GM12878 (cell line): ENCODE measurements around the gene TBCB. TPM values are rescaled to one million over a fixed set of nuclear protein-coding genes. Genes with fewer than 3 reads are reported as not detected.

ENCODE experiments used
- ATAC-seq: fragments of 200-7000 bp; cut with Tn5 transposase; 3 replicates; pipeline ENCODE4 v1.9.1; 2020; ENCODE audit warnings: mild to moderate bottlenecking, moderate library complexity
- BruUV-seq: library from RNA; stranded (reverse); fragments of 400-500 nt; replicated peaks from 2 replicates; lab custom pipeline; 2021; lab: Mats Ljungman, UMichigan
- CTCF ChIA-PET: fragments of 300-600 bp; sonication (Branson Sonifier 250); formaldehyde crosslinking; extraction: SDS; loops from one replicate; lab custom pipeline; 2021; ENCODE audit warnings: inconsistent platforms; lab: Yijun Ruan, JAX
- POLR2A ChIA-PET: fragments of 350-600 bp; formaldehyde crosslinking; extraction: SDS; loops from one replicate; lab custom pipeline; 2021; ENCODE audit warnings: inconsistent platforms; lab: Charles Lee
- RAD21 ChIA-PET: fragments of 300-600 bp; sonication (Branson Sonifier 250); formaldehyde crosslinking; loops from one replicate; lab custom pipeline; 2023; ENCODE audit warnings: antibody characterized with exemption; ENCODE audit not compliant: unreplicated experiment; lab: Charles Lee
- SMC1A ChIA-PET: fragments of 300-600 bp; sonication (Branson Sonifier 250); formaldehyde crosslinking; loops from one replicate; lab custom pipeline; 2023; ENCODE audit not compliant: unreplicated experiment, uncharacterized antibody; lab: Charles Lee
- DNase-seq: peaks from one replicate; pipeline ENCODE4 v3.0.0-alpha.2; 2011; ENCODE audit warnings: low read depth, low spot score
- FAIRE-seq: peaks from 3 replicates; lab custom pipeline; 2011; peaks lifted over from hg19 to GRCh38; lab: Jason Lieb, UNC
- H2AFZ ChIP-seq: 2 replicates; pipeline ENCODE4 v1.6.0; 2011; ENCODE audit warnings: low read depth, low read length, control low read depth; ENCODE audit not compliant: control insufficient read depth
- H3K27ac ChIP-seq: 2 replicates; pipeline ENCODE4 v1.5.1; 2011; ENCODE audit warnings: control low read depth; ENCODE audit not compliant: control insufficient read depth, insufficient read depth
- H3K27me3 ChIP-seq, 2 experiments: replicated peaks in 1 of 2; 2 replicates each; pipeline versions ENCODE4 v1.6.0 to v1.6.1; 2011; ENCODE audit warnings: low read length in 1 of 2; ENCODE audit not compliant: control insufficient read depth in 2 of 2, insufficient read depth in 2 of 2
- H3K36me3 ChIP-seq, 2 experiments: 2 replicates each; pipeline ENCODE4 v1.5.1; 2011; ENCODE audit warnings: low read length in 1 of 2; ENCODE audit not compliant: control insufficient read depth in 2 of 2, insufficient read depth in 2 of 2
- H3K4me1 ChIP-seq: 2 replicates; pipeline ENCODE4 v1.6.1; 2011; ENCODE audit warnings: mild to moderate bottlenecking, low read length, moderate library complexity, mixed read lengths; ENCODE audit not compliant: control insufficient read depth, insufficient read depth
- H3K4me2 ChIP-seq: 2 replicates; pipeline ENCODE4 v1.6.0; 2011; ENCODE audit warnings: control low read depth; ENCODE audit not compliant: control insufficient read depth, insufficient read depth
- H3K4me3 ChIP-seq: fragments of 200-600 bp; sonication (generic); 2 replicates; pipeline ENCODE4 v1.5.1; 2016
- H3K79me2 ChIP-seq: 2 replicates; pipeline ENCODE4 v1.6.0; 2011; ENCODE audit warnings: low read length; ENCODE audit not compliant: control insufficient read depth, insufficient read depth
- H3K9ac ChIP-seq: 2 replicates; pipeline ENCODE4 v1.8.0; 2011; ENCODE audit warnings: low read length, control low read depth, mixed read lengths; ENCODE audit not compliant: control insufficient read depth, insufficient read depth
- H3K9me3 ChIP-seq: replicated peaks from 3 replicates; pipeline ENCODE4 v1.5.1; 2011; ENCODE audit warnings: mild to moderate bottlenecking, low read length; ENCODE audit not compliant: control insufficient read depth, insufficient read depth
- H4K20me1 ChIP-seq: 2 replicates; pipeline ENCODE4 v1.6.0; 2011; ENCODE audit not compliant: control insufficient read depth, insufficient read depth
- CBX3 ChIP-seq: fragments of 200-600 bp; sonication (generic); IDR thresholded peaks from 2 replicates; pipeline ENCODE4 v1.6.1; 2016; ENCODE audit warnings: low read depth, borderline replicate concordance
- E4F1 ChIP-seq: fragments of 450-650 bp; IDR thresholded peaks from 2 replicates; pipeline ENCODE4 v1.6.1; 2018; ENCODE audit warnings: borderline replicate concordance, mild to moderate bottlenecking; ENCODE audit not compliant: partially characterized antibody
- FOXK2 ChIP-seq: fragments of 450-650 bp; IDR thresholded peaks from 2 replicates; pipeline ENCODE4 v1.6.1; 2017; ENCODE audit warnings: mild to moderate bottlenecking, moderate library complexity
- HDGF ChIP-seq: fragments of 450-650 bp; IDR thresholded peaks from 2 replicates; pipeline ENCODE4 v1.6.1; 2016; ENCODE audit warnings: antibody characterized with exemption
- JUND ChIP-seq: IDR thresholded peaks from 2 replicates; pipeline ENCODE4 v1.6.1; 2012; ENCODE audit warnings: low read depth, mild to moderate bottlenecking, low read length, improper control_type of control experiment, moderate library complexity
- PML ChIP-seq: IDR thresholded peaks from 2 replicates; pipeline ENCODE4 v1.6.1; 2012; ENCODE audit warnings: low read length, inconsistent platforms
- SKIL ChIP-seq: fragments of 450-650 bp; IDR thresholded peaks from 2 replicates; pipeline ENCODE4 v1.6.1; 2017; ENCODE audit warnings: mild to moderate bottlenecking, low read depth, inconsistent platforms; ENCODE audit not compliant: poor library complexity, severe bottlenecking
- SREBF2 ChIP-seq: IDR thresholded peaks from 2 replicates; pipeline ENCODE4 v1.6.1; 2012; ENCODE audit warnings: mild to moderate bottlenecking, low read length
- SRF ChIP-seq, 2 experiments: IDR thresholded peaks; 2 replicates each; pipeline ENCODE4 v1.6.1; 2011; ENCODE audit warnings: low read depth in 2 of 2, low read length in 2 of 2, mild to moderate bottlenecking in 1 of 2, moderate library complexity in 1 of 2
- TAF1 ChIP-seq: IDR thresholded peaks from 2 replicates; pipeline ENCODE4 v1.6.1; 2011; ENCODE audit warnings: mild to moderate bottlenecking, low read depth, low read length, borderline replicate concordance
- WGBS: methylation state at CpG from one replicate; pipeline ENCODE4 v1.1.6; 2016; ENCODE audit warnings: low lambda C conversion rate; ENCODE audit not compliant: insufficient replicate concordance, insufficient coverage; ENCODE audit errors: missing lambda C conversion rate; 5-methylcytosine and 5-hydroxymethylcytosine counted together
- in situ Hi-C: fragments of 300-500 bp; cut with MboI; formaldehyde crosslinking; loops from 9 replicates; pipeline ENCODE4 v1.14.3; 2018; ENCODE audit warnings: mixed read lengths
- intact Hi-C: fragments of 100-400 bp; cut with micrococcal nuclease; formaldehyde crosslinking; loops from one replicate; pipeline ENCODE4 v1.14.2; 2022; ENCODE audit not compliant: unreplicated experiment
- polyA plus RNA-seq, 11 experiments: library from polyadenylated mRNA; depleted of rRNA in 4 of 11; unstranded in 6 of 11; stranded (reverse) in 5 of 11; fragments of >200 nt; fragmentation: Nextera tagmentation in 4 of 11; fragmentation: Illumina TruSeq in 1 of 11; extraction: Ambion mirVana in 4 of 11; extraction: Trizol in 1 of 11; gene quantifications; 1 replicate in 1 of 11; 2 replicates in 10 of 11; pipeline versions ENCODE4 v1.2.1 to v1.2.3, GENCODE V29; 2011 to 2016; ENCODE audit warnings: inconsistent platforms in 2 of 11, missing spikeins in 2 of 11, low read depth in 1 of 11
- total RNA-seq, 4 experiments: library from RNA; depleted of rRNA in 3 of 4; stranded (reverse); fragments of >200 nt in 3 of 4; fragmentation: Illumina TruSeq in 1 of 4; extraction: Trizol in 1 of 4; gene quantifications; 2 replicates each; pipeline versions ENCODE4 v1.2.1 to v1.2.3, GENCODE V29; 2013 to 2021
- TF ChIP-seq, protein P1 (sequence below): fragments of 450-650 bp; IDR thresholded peaks from 2 replicates; pipeline ENCODE4 v1.6.1; 2017; ENCODE audit warnings: mild to moderate bottlenecking, moderate library complexity
- TF ChIP-seq, protein P2 (sequence below): IDR thresholded peaks from 2 replicates; pipeline ENCODE4 v1.6.1; 2011; ENCODE audit warnings: borderline replicate concordance, low read depth, mild to moderate bottlenecking, moderate library complexity, low read length; ENCODE audit not compliant: insufficient read depth, poor library complexity, severe bottlenecking

Gene TBCB
- total and polyA plus RNA-seq, 10 of the 15 experiments (the other 5 are each of a cell fraction or from before 2014, with no cell fraction given), result 9.4 to 193 (median 126) TPM

DNA sequence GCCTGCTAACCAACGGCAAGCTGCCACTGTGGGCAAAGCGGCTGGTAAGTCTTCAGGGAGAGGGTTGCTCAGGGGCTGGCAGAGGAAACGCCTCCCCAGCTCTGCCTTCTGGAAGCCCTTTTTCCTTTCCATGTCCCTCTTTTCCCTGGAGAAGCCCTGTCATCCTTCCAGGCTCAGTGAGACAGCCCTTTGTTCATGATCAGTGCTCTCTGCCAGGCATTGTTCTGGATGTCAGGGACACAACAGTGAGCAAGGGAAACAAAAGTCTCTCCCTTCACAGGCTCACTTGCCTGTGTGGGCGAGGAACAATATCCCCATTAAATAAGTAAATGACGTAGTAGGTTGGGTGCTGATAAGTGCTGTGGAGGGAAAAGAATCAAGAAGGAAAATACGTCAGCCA is 18.2 kb upstream of the TBCB start:
- Histone ChIP-seq H3K36me3 (peaks cover 0 to 23% of the 10 kb centered on the region in 2 experiments), H2AFZ (no peak overlapping the region), H3K4me1 (peaks cover 13% of the 10 kb centered on the region), H3K4me2 (no peak overlapping the region), H4K20me1 (no peaks in the 10 kb centered on the region), H3K27me3 (no peaks in the 10 kb centered on the region), H3K4me3 (no peak overlapping the region), H3K9me3 (no peaks in the 10 kb centered on the region), H3K79me2 (no peaks in the 10 kb centered on the region), H3K27ac (no peak overlapping the region), H3K9ac (no peak overlapping the region)
- WGBS, result 95% methylated on average over 6 of the region's 6 CpGs
- no peak for DNase-seq
- intact Hi-C loops (no loop called here), in situ Hi-C loops (no loop called here)
- ChIA-PET SMC1A (no interaction called here), POLR2A (no interaction called here), CTCF (no interaction called here), RAD21 (no interaction called here)
- no peak for TF ChIP-seq HDGF
- TF ChIP-seq, protein P1, sequence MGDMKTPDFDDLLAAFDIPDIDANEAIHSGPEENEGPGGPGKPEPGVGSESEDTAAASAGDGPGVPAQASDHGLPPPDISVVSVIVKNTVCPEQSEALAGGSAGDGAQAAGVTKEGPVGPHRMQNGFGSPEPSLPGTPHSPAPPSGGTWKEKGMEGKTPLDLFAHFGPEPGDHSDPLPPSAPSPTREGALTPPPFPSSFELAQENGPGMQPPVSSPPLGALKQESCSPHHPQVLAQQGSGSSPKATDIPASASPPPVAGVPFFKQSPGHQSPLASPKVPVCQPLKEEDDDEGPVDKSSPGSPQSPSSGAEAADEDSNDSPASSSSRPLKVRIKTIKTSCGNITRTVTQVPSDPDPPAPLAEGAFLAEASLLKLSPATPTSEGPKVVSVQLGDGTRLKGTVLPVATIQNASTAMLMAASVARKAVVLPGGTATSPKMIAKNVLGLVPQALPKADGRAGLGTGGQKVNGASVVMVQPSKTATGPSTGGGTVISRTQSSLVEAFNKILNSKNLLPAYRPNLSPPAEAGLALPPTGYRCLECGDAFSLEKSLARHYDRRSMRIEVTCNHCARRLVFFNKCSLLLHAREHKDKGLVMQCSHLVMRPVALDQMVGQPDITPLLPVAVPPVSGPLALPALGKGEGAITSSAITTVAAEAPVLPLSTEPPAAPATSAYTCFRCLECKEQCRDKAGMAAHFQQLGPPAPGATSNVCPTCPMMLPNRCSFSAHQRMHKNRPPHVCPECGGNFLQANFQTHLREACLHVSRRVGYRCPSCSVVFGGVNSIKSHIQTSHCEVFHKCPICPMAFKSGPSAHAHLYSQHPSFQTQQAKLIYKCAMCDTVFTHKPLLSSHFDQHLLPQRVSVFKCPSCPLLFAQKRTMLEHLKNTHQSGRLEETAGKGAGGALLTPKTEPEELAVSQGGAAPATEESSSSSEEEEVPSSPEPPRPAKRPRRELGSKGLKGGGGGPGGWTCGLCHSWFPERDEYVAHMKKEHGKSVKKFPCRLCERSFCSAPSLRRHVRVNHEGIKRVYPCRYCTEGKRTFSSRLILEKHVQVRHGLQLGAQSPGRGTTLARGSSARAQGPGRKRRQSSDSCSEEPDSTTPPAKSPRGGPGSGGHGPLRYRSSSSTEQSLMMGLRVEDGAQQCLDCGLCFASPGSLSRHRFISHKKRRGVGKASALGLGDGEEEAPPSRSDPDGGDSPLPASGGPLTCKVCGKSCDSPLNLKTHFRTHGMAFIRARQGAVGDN, result no peak
- TF ChIP-seq PML, result no peak
- no peak for TF ChIP-seq SREBF2
- TF ChIP-seq SKIL, result no peak
- no peak for TF ChIP-seq E4F1
- no peak for TF ChIP-seq JUND
- no peak for TF ChIP-seq FOXK2
- TF ChIP-seq TAF1, result no peak
- no peak for TF ChIP-seq CBX3
- TF ChIP-seq SRF (IDR thresholded peaks at IDR 0.05; ENCODE audit: low read depth in 2 of 2, low read length in 2 of 2), result no peak
- TF ChIP-seq, protein P2, sequence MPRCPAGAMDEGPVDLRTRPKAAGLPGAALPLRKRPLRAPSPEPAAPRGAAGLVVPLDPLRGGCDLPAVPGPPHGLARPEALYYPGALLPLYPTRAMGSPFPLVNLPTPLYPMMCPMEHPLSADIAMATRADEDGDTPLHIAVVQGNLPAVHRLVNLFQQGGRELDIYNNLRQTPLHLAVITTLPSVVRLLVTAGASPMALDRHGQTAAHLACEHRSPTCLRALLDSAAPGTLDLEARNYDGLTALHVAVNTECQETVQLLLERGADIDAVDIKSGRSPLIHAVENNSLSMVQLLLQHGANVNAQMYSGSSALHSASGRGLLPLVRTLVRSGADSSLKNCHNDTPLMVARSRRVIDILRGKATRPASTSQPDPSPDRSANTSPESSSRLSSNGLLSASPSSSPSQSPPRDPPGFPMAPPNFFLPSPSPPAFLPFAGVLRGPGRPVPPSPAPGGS, result no peak
- ATAC-seq, result no peak
- no peak for FAIRE-seq
- BruUV-seq, result no TSS peak
